Lower leg skin (tissue), 4 donors: ENCODE results near the gene KSR2. TPM values are rescaled to one million over a fixed set of nuclear protein-coding genes. Genes with fewer than 3 reads are reported as not detected.

Experiments
- DNase-seq, 2 donors: peaks; one replicate each; pipeline ENCODE4 v3.0.0-alpha.2; 2019; ENCODE audit warnings: low spot score in 2 of 2
- H3K4me3 ChIP-seq: fragments of 200-600 bp; sonication (generic); 2 replicates; pipeline ENCODE4 v1.5.1; 2017; ENCODE audit warnings: mild to moderate bottlenecking, low read depth; ENCODE audit not compliant: poor library complexity, severe bottlenecking
- POLR2A ChIP-seq, 2 donors: fragments of 450-650 bp; IDR thresholded peaks; one replicate each; pipeline ENCODE4 v1.6.1; 2016 to 2017; ENCODE audit warnings: antibody characterized with exemption in 2 of 2, mild to moderate bottlenecking in 1 of 2, moderate library complexity in 1 of 2
- WGBS, 2 donors: methylation state at CpG; one replicate each; pipeline ENCODE4 v1.1.5; 2018; 5-methylcytosine and 5-hydroxymethylcytosine counted together
- intact Hi-C: fragments of 100-400 bp; cut with DNase I; formaldehyde crosslinking; loops from one replicate; pipeline ENCODE4 v1.15.0; 2023; ENCODE audit warnings: low total_unique reads
- total RNA-seq, 4 donors: library from RNA; depleted of rRNA; stranded (reverse); fragments of >200 nt; gene quantifications; one replicate each; pipeline ENCODE4 v1.1.0, GENCODE V29; 2016
- TF ChIP-seq, protein P1 (sequence below), 3 donors: fragments of 450-650 bp; IDR thresholded peaks; one replicate each; pipeline ENCODE4 v1.5.1; 2016; ENCODE audit warnings: antibody characterized with exemption in 3 of 3, mild to moderate bottlenecking in 3 of 3, moderate library complexity in 2 of 3

The KSR2 gene
- total RNA-seq, 4 donors from 2014 or later: 0.17 to 0.84 (median 0.35) TPM

DNA sequence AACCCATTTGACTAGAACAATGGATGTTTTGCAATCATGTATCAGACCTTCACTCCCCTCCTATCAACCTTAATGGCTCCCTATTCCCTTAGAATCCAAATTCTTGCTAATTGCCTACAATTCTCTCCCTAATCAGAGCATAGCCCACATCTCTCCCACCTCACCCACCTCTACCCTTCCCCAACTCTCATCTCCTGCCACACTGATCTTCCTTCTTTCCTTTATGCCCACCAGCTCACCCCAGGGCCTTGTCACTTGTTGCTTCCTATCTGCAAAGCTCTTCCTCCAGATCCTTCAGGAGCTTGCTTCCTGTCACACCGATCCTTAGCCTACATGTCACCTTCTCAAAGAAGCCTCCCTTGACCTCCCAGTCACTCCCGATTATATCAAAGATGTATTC is 177.8 kb downstream of the KSR2 start:
- TF ChIP-seq, protein P1, sequence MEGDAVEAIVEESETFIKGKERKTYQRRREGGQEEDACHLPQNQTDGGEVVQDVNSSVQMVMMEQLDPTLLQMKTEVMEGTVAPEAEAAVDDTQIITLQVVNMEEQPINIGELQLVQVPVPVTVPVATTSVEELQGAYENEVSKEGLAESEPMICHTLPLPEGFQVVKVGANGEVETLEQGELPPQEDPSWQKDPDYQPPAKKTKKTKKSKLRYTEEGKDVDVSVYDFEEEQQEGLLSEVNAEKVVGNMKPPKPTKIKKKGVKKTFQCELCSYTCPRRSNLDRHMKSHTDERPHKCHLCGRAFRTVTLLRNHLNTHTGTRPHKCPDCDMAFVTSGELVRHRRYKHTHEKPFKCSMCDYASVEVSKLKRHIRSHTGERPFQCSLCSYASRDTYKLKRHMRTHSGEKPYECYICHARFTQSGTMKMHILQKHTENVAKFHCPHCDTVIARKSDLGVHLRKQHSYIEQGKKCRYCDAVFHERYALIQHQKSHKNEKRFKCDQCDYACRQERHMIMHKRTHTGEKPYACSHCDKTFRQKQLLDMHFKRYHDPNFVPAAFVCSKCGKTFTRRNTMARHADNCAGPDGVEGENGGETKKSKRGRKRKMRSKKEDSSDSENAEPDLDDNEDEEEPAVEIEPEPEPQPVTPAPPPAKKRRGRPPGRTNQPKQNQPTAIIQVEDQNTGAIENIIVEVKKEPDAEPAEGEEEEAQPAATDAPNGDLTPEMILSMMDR (IDR thresholded peaks at IDR 0.05): no peak
- TF ChIP-seq POLR2A (IDR thresholded peaks at IDR 0.05): no peak
- intact Hi-C loops: no loop called here
- DNase-seq: no peak
- 59 to 60% methylated on average over 2 of the region's 2 CpGs for WGBS, 2 donors
- H3K4me3 ChIP-seq: no peak overlapping the region

DNA sequence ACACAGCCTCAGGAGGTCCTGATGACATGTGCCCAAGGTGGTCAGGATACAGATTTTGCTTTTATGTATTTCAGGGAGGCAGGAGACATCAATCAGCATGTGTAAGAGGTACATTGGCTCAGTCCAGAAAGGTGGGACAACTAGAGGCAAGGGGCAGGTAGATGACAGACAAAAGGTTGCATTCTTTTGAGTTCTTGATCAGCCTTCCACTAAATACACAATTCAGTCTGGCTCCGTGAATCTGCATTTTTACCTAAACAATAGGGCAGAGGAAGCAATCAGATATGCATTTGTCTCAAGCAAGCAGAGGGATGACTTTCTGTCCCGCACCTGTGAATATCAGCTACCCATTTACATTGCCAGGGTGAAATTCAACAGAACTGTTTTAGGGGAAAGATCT is 178.6 kb downstream of the KSR2 start:
- intact Hi-C loops: no loop called here
- WGBS, 2 donors: 67 to 87% methylated on average over 2 of the region's 2 CpGs
- no peak for DNase-seq
- TF ChIP-seq, protein P1 (IDR thresholded peaks at IDR 0.05): no peak
- TF ChIP-seq POLR2A (IDR thresholded peaks at IDR 0.05): no peak
- no peak overlapping the region for H3K4me3 ChIP-seq

DNA sequence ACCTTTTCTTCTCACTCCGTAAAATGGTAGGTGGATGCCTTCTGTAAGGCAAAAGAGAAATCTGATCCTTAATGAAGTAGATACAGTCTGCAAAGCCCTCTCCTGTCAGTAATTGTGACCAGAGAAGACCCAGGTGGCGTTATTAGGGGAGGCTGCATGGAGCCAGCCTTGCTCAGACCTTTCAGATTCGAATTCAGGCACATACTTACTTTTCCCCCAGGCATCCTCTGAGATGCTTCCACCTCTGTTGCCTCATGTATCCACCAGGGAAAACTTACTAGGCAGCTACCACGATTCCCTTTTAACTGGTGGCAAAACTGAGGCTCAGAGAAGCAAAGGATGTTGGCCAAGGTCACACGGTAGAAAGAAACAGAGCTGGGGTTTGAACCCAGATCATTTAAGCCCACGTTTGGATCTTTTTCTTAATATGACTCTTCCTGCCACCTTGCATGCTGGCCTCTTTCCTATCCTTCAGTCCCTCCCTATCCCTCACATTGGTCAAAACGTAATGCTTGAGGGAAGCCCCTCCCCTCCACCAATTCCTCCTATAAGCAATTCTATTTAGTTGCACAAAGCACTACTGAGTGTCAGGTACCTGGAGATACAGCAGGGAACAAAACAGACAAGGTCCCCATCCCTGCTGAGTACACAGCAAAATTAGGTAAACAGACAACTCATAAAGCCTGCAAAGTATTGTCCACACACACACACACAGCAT is 179.4 kb downstream of the KSR2 start:
- TF ChIP-seq, protein P1 (IDR thresholded peaks at IDR 0.05): no peak
- TF ChIP-seq POLR2A (IDR thresholded peaks at IDR 0.05): no peak
- intact Hi-C loops: no loop called here
- H3K4me3 ChIP-seq: no peak overlapping the region
- WGBS, 2 donors: 44 to 47% methylated on average over 7 of the region's 7 CpGs
- DNase-seq: no peak

DNA sequence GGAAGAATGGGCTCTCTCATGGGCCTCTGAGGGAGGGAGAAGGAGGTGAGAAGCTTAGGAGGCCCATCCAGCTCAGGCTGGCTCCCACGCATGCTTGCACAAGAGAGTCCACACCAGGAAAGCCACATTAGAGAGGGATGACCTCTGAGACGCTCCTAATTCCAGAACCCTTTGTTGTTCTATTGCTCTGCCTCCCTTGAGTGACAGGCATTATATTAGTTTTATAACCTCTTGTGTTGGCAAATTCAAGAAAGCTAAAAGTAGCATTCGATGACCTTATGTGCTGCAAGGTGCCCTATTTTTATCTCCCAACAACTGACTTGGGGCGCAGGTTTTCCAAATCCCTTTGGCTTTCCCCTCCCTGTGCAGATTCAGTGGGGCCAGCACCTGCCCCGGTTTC is 190.1 kb downstream of the KSR2 start:
- WGBS, 2 donors: 74 to 77% methylated on average over 5 of the region's 5 CpGs
- TF ChIP-seq, protein P1 (IDR thresholded peaks at IDR 0.05): no peak
- TF ChIP-seq POLR2A (IDR thresholded peaks at IDR 0.05): no peak
- no peak for DNase-seq
- no peak overlapping the region for H3K4me3 ChIP-seq
- intact Hi-C loops: no loop called here

DNA sequence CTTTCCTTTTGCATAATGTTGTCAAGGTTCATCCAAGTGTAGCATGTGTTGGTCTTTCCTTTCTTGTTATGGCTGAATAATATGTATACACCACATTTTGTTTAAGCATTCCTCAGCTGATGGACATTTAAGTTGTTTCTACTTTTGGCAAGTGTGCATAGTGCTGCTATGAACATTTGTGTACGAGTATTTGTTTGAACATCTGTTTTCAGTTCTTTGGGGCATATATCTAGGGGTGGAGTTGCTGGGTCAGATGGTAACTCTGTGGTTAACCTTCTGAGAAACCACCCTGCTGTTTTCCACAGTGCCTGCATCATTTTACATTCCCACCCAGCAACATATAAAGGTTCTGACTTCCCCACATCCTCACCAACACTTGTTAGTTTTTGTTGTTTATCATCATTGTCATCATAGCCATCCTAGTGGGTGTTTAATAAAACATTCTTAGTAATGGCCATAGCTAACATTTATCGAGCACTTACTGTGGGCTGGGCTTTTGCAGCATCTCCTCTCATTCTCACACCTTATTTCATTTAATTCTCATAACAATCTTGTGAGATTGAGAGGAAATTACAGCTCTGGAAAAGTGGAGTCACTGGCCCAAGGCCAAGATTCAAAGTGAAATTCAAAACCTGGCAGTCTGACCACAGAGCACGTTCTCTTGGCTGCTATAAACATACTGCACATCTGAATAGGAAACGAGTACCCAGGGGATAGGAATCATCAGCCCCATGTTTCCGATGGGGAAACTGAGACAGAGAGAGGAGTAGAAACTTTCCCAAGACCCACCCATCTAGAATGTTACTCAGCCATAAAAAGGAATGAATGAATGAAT is 193.6 kb downstream of the KSR2 start:
- TF ChIP-seq, protein P1 (IDR thresholded peaks at IDR 0.05): no peak
- no peak for TF ChIP-seq POLR2A (IDR thresholded peaks at IDR 0.05)
- intact Hi-C loops: no loop called here
- WGBS, 2 donors: 45 to 56% methylated on average over 5 of the region's 5 CpGs
- H3K4me3 ChIP-seq: no peak overlapping the region
- DNase-seq: no peak
